Measurements from ENCODE around the gene CD200.

CD200 gene

GRCh38 chr3:112333002-112333380 is at the start of gene CD200:
TSS of gene CD200 (plus strand) at chr3:112333156. CDS start at chr3:112333213, 57 bp downstream.
- DNase-seq (ENCODE audit: low read depth): peak; percentile 35

GRCh38 chr3:112289011-112289410 is 43.9 kb upstream of the CD200 start:
- DNase-seq (ENCODE audit: low read depth): no peak

- DNase-seq (ENCODE audit: low read depth): no peak
Observed at GRCh38 chr3:112293368-112294321, 39.3 kb upstream of the CD200 start, which contains the start of gene SLC9C1. TSS of gene SLC9C1 (minus strand) at chr3:112294216. CDS start at chr3:112286791, 7,425 bp downstream.

- no peak for DNase-seq (ENCODE audit: low read depth)
Observed at GRCh38 chr3:112297714-112298113, 35.2 kb upstream of the CD200 start.

- DNase-seq (ENCODE audit: low read depth): no peak
Observed at GRCh38 chr3:112298781-112299180, 34.2 kb upstream of the CD200 start.

GRCh38 chr3:112302150-112302830 is 30.7 kb upstream of the CD200 start:
- DNase-seq (ENCODE audit: low read depth): no peak

GRCh38 chr3:112302881-112303763 is 29.8 kb upstream of the CD200 start:
- DNase-seq (ENCODE audit: low read depth): no peak

- DNase-seq (ENCODE audit: low read depth): no peak
Observed at GRCh38 chr3:112303764-112304325, 29.1 kb upstream of the CD200 start.

GRCh38 chr3:112304611-112305010 is 28.3 kb upstream of the CD200 start:
- no peak for DNase-seq (ENCODE audit: low read depth)

- DNase-seq (ENCODE audit: low read depth): no peak
Observed at GRCh38 chr3:112306825-112307224, 26.1 kb upstream of the CD200 start.

GRCh38 chr3:112307557-112307956 is 25.4 kb upstream of the CD200 start:
- no peak for DNase-seq (ENCODE audit: low read depth)

GRCh38 chr3:112308151-112308911 is 24.6 kb upstream of the CD200 start:
- no peak for DNase-seq (ENCODE audit: low read depth)

- no peak for DNase-seq (ENCODE audit: low read depth)
Observed at GRCh38 chr3:112314649-112315048, 18.3 kb upstream of the CD200 start.

GRCh38 chr3:112315791-112316190 is 17.2 kb upstream of the CD200 start:
- no peak for DNase-seq (ENCODE audit: low read depth)

GRCh38 chr3:112319516-112320276 is 13.3 kb upstream of the CD200 start:
- no peak for DNase-seq (ENCODE audit: low read depth)

GRCh38 chr3:112320691-112321090 is 12.3 kb upstream of the CD200 start:
- no peak for DNase-seq (ENCODE audit: low read depth)

- no peak for DNase-seq (ENCODE audit: low read depth)
Observed at GRCh38 chr3:112321867-112322652, 10.9 kb upstream of the CD200 start.

GRCh38 chr3:112327371-112327951 is 5.5 kb upstream of the CD200 start:
- no peak for DNase-seq (ENCODE audit: low read depth)

GRCh38 chr3:112331851-112332250 is 1.1 kb upstream of the CD200 start:
- no peak for DNase-seq (ENCODE audit: low read depth)

All from stimulated activated CD8-positive, alpha-beta memory T cell treated with anti-CD3 and anti-CD28 coated beads, Interleukin-4, amount 100 ng/mL, for 24 hours (primary cell).